ENCODE results near the gene VWC2L. TPM values are rescaled to one million over a fixed set of nuclear protein-coding genes. Genes with fewer than 3 reads are reported as not detected.

VWC2L gene
- total and polyA plus RNA-seq, 2 experiments from 2014 or later = not detected

DNA sequence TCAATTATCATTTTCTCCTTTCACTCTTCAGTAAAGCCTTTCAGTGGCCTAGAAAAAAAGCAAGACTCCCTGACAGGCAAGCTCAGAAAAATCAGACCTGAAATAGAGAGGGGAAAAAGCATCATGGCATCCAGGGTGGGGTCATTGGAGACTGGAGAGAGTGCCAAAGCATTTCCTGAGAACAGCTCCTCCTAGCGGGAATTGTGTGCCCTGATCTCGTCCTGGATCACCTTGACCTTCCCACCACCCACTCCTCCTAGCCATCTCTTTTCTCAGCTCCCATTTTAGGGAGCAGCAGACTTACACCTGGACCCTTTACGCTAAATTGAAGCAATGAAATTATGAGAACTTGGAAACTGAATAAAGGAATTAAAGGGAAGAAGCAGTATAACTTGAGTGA lies 176.6 kb downstream of the VWC2L start:
- in situ Hi-C loops (cut with MboI) = no loop called here
- H3K4me2 ChIP-seq (ENCODE audit: unreplicated experiment) = no peak overlapping the region
- no peak for DNase-seq
- no peaks in the 10 kb centered on the region for H3F3A ChIP-seq (ENCODE audit: insufficient read depth)
- TF ChIP-seq EZH2phosphoT487 (IDR thresholded peaks at IDR 0.05; ENCODE audit: insufficient read depth, low read depth) (no peak), EZH2 (IDR thresholded peaks at IDR 0.05; ENCODE audit: insufficient read depth, poor library complexity, severe bottlenecking) (no peak)
- no peaks in the 10 kb centered on the region for H3K36me3 ChIP-seq (ENCODE audit: low read depth)
- no peaks in the 10 kb centered on the region for H3K4me1 ChIP-seq (ENCODE audit: insufficient read depth)
- WGBS, 2 experiments (ENCODE audit: low coverage in 1 of 2, low lambda C conversion rate in 2 of 2, missing lambda C conversion rate in 2 of 2) = 17 to 19% methylated on average over 3 of the region's 3 CpGs
- H4K20me1 ChIP-seq (ENCODE audit: insufficient read depth) = no peaks in the 10 kb centered on the region
- no peak overlapping the region for H3K4me3 ChIP-seq
- no peak overlapping the region for H3K27ac ChIP-seq
- no peaks in the 10 kb centered on the region for H3K9me2 ChIP-seq (ENCODE audit: insufficient read depth)
- no peaks in the 10 kb centered on the region for H3K9me3 ChIP-seq (ENCODE audit: low read depth)
- no peaks in the 10 kb centered on the region for H3K79me2 ChIP-seq (ENCODE audit: insufficient read depth)
- H3K27me3 ChIP-seq (replicated peaks; ENCODE audit: insufficient read depth) = no peaks in the 10 kb centered on the region
- no peak overlapping the region for H2AFZ ChIP-seq
- no peak overlapping the region for H3K9ac ChIP-seq

GRCh38 chr2:214591366-214591765 lies 180.5 kb downstream of the VWC2L start:
- no peak for DNase-seq
- no peaks in the 10 kb centered on the region for H4K20me1 ChIP-seq (ENCODE audit: insufficient read depth)
- no peak overlapping the region for H3K27ac ChIP-seq
- H3F3A ChIP-seq (ENCODE audit: insufficient read depth) = no peaks in the 10 kb centered on the region
- H2AFZ ChIP-seq = no peak overlapping the region
- TF ChIP-seq EZH2 (IDR thresholded peaks at IDR 0.05; ENCODE audit: insufficient read depth, poor library complexity, severe bottlenecking) = no peak
- TF ChIP-seq EZH2phosphoT487 (IDR thresholded peaks at IDR 0.05; ENCODE audit: insufficient read depth, low read depth) = no peak
- H3K9ac ChIP-seq = no peak overlapping the region
- no peak overlapping the region for H3K4me3 ChIP-seq
- no peaks in the 10 kb centered on the region for H3K79me2 ChIP-seq (ENCODE audit: insufficient read depth)
- in situ Hi-C loops (cut with MboI) = no loop called here
- H3K27me3 ChIP-seq (replicated peaks; ENCODE audit: insufficient read depth) = no peaks in the 10 kb centered on the region
- 0 out of 2 replicates have a peak, but pooled peaks cover 7% of the 10 kb centered on the region for H3K4me1 ChIP-seq (ENCODE audit: insufficient read depth)
- H3K4me2 ChIP-seq (ENCODE audit: unreplicated experiment) = no peak overlapping the region
- no peaks in the 10 kb centered on the region for H3K9me3 ChIP-seq (ENCODE audit: low read depth)
- H3K9me2 ChIP-seq (ENCODE audit: insufficient read depth) = no peaks in the 10 kb centered on the region
- H3K36me3 ChIP-seq (ENCODE audit: low read depth) = no peaks in the 10 kb centered on the region
- WGBS, 2 experiments (ENCODE audit: low coverage in 1 of 2, low lambda C conversion rate in 2 of 2, missing lambda C conversion rate in 2 of 2) = 74 to 93% methylated on average over 1 of the region's 1 CpG

- no peak for DNase-seq
- Histone ChIP-seq H3F3A (ENCODE audit: insufficient read depth) (no peaks in the 10 kb centered on the region), H3K4me2 (ENCODE audit: unreplicated experiment) (no peak overlapping the region), H3K4me3 (no peak overlapping the region), H3K27me3 (replicated peaks; ENCODE audit: insufficient read depth) (no peaks in the 10 kb centered on the region), H3K9me2 (ENCODE audit: insufficient read depth) (no peaks in the 10 kb centered on the region), H3K9me3 (ENCODE audit: low read depth) (no peaks in the 10 kb centered on the region), H3K36me3 (ENCODE audit: low read depth) (no peaks in the 10 kb centered on the region), H2AFZ (no peak overlapping the region), H3K4me1 (ENCODE audit: insufficient read depth) (0 out of 2 replicates have a peak, but pooled peaks cover 7% of the 10 kb centered on the region), H4K20me1 (ENCODE audit: insufficient read depth) (no peaks in the 10 kb centered on the region), H3K27ac (no peak overlapping the region), H3K79me2 (ENCODE audit: insufficient read depth) (no peaks in the 10 kb centered on the region), H3K9ac (no peak overlapping the region)
- in situ Hi-C loops (cut with MboI) = no loop called here
- TF ChIP-seq EZH2phosphoT487 (IDR thresholded peaks at IDR 0.05; ENCODE audit: insufficient read depth, low read depth) (no peak), EZH2 (IDR thresholded peaks at IDR 0.05; ENCODE audit: insufficient read depth, poor library complexity, severe bottlenecking) (no peak)
- 7 to 9% methylated on average over 4 of the region's 4 CpGs for WGBS, 2 experiments (ENCODE audit: low coverage in 1 of 2, low lambda C conversion rate in 2 of 2, missing lambda C conversion rate in 2 of 2)
These were observed 181.2 kb downstream of the VWC2L start for GRCh38 chr2:214592011-214592410.

DNA sequence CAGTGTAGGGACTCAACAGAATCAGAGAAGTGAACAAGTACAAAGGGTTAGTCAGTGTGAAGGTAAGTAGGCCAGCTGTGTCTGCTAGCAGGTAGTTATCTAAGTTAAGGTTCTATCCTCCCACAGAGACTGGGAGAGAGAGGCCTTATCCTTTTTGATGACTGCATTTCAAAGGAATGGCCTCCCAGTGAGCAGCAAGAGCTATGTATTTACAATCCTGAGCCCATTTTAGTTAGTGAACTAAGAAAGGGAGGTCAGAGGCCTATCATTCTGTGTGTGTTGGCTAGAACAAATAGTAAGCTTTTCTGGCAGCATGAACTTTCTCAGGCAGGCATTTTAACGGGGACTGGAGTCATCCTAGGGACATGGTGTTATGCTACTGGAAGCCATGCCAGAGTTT lies 182.9 kb downstream of the VWC2L start:
- H3K36me3 ChIP-seq (ENCODE audit: low read depth) = no peaks in the 10 kb centered on the region
- H3K4me1 ChIP-seq (ENCODE audit: insufficient read depth) = 0 out of 2 replicates have a peak, but pooled peaks cover 7% of the 10 kb centered on the region
- DNase-seq = peak; percentile 41
- no peaks in the 10 kb centered on the region for H4K20me1 ChIP-seq (ENCODE audit: insufficient read depth)
- TF ChIP-seq EZH2phosphoT487 (IDR thresholded peaks at IDR 0.05; ENCODE audit: insufficient read depth, low read depth) (no peak), EZH2 (IDR thresholded peaks at IDR 0.05; ENCODE audit: insufficient read depth, poor library complexity, severe bottlenecking) (no peak)
- in situ Hi-C loops (cut with MboI) = no loop called here
- no peak overlapping the region for H3K4me2 ChIP-seq (ENCODE audit: unreplicated experiment)
- H3K9me2 ChIP-seq (ENCODE audit: insufficient read depth) = no peaks in the 10 kb centered on the region
- H3K27me3 ChIP-seq (replicated peaks; ENCODE audit: insufficient read depth) = no peaks in the 10 kb centered on the region
- H3K79me2 ChIP-seq (ENCODE audit: insufficient read depth) = no peaks in the 10 kb centered on the region
- H3K4me3 ChIP-seq = no peak overlapping the region
- H2AFZ ChIP-seq = no peak overlapping the region
- 0 to 8% methylated on average over 1 of the region's 1 CpG for WGBS, 2 experiments (ENCODE audit: low coverage in 1 of 2, low lambda C conversion rate in 2 of 2, missing lambda C conversion rate in 2 of 2)
- H3K9ac ChIP-seq = no peak overlapping the region
- no peaks in the 10 kb centered on the region for H3K9me3 ChIP-seq (ENCODE audit: low read depth)
- H3F3A ChIP-seq (ENCODE audit: insufficient read depth) = no peaks in the 10 kb centered on the region
- H3K27ac ChIP-seq = no peak overlapping the region
